ENCODE data around the gene B4GALNT2.

DNA sequence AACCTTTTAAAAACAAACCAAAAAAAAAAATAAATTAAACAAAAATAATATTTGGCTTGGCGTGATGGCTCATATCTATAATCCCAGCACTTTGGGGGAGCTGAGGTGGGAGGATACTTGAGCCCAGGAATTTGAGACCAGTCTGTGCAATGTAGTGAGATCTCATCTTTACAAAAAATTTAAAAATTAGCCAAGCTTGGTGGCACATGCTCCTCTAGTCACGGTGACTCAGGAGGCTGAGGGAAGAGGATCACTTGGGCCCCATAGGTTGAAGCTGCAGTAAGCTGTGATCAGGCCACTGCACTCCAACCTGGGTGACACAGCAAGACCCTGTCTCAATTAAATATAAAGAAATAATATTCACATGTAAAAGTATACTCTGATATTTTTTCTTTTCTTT lies 65.6 kb downstream of the B4GALNT2 start:
- TF ChIP-seq CTCF (IDR thresholded peaks at IDR 0.05; ENCODE audit: control extremely low read depth in 1 of 3, insufficient read depth in 1 of 3, low read depth in 1 of 3, low read length in 3 of 3) (no peak), POLR2A (IDR thresholded peaks at IDR 0.05; ENCODE audit: control extremely low read depth in 1 of 2, low read depth in 2 of 2, low read length in 2 of 2) (no peak), SIRT6 (IDR thresholded peaks at IDR 0.05; ENCODE audit: low read length) (no peak), TBP (IDR thresholded peaks at IDR 0.05; ENCODE audit: low read depth, low read length) (no peak), CREB1 (IDR thresholded peaks at IDR 0.05) (no peak), ASH2L (IDR thresholded peaks at IDR 0.05; ENCODE audit: low read length) (no peak), TCF12 (IDR thresholded peaks at IDR 0.05; ENCODE audit: low read depth, low read length) (no peak), EP300 (IDR thresholded peaks at IDR 0.05; ENCODE audit: borderline replicate concordance in 1 of 2, low read depth in 2 of 2, low read length in 2 of 2) (no peak), BACH1 (IDR thresholded peaks at IDR 0.05; ENCODE audit: low read length) (no peak)
